C4-2B (cell line): ENCODE results near the gene KIAA0232.

ENCODE experiments used
- H3K27ac ChIP-seq: fragments of 450-650 bp; 2 replicates; pipeline ENCODE4 v1.5.1; 2017
- CTCF ChIP-seq: fragments of 450-650 bp; conservative IDR thresholded peaks from 2 replicates; pipeline ENCODE4 v1.5.1; 2017; ENCODE audit warnings: mild to moderate bottlenecking
- ZFX ChIP-seq: fragments of 450-650 bp; IDR thresholded peaks from 2 replicates; pipeline ENCODE4 v1.6.1; 2017

The KIAA0232 gene, protein sequence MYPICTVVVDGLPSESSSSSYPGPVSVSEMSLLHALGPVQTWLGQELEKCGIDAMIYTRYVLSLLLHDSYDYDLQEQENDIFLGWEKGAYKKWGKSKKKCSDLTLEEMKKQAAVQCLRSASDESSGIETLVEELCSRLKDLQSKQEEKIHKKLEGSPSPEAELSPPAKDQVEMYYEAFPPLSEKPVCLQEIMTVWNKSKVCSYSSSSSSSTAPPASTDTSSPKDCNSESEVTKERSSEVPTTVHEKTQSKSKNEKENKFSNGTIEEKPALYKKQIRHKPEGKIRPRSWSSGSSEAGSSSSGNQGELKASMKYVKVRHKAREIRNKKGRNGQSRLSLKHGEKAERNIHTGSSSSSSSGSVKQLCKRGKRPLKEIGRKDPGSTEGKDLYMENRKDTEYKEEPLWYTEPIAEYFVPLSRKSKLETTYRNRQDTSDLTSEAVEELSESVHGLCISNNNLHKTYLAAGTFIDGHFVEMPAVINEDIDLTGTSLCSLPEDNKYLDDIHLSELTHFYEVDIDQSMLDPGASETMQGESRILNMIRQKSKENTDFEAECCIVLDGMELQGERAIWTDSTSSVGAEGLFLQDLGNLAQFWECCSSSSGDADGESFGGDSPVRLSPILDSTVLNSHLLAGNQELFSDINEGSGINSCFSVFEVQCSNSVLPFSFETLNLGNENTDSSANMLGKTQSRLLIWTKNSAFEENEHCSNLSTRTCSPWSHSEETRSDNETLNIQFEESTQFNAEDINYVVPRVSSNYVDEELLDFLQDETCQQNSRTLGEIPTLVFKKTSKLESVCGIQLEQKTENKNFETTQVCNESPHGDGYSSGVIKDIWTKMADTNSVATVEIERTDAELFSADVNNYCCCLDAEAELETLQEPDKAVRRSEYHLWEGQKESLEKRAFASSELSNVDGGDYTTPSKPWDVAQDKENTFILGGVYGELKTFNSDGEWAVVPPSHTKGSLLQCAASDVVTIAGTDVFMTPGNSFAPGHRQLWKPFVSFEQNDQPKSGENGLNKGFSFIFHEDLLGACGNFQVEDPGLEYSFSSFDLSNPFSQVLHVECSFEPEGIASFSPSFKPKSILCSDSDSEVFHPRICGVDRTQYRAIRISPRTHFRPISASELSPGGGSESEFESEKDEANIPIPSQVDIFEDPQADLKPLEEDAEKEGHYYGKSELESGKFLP (N-terminal part only)

GRCh38 chr4:6782147-6782845 is at the start of gene KIAA0232:
Gene KIAA0232 (plus strand): TSS chr4:6782727. CDS start chr4:6824454, 41,727 bp downstream.
- H3K27ac ChIP-seq, result peak within 1 kb of the TSS; percentile 99
- TF ChIP-seq CTCF, result no peak; the same call in 1 of the 2 replicates

DNA sequence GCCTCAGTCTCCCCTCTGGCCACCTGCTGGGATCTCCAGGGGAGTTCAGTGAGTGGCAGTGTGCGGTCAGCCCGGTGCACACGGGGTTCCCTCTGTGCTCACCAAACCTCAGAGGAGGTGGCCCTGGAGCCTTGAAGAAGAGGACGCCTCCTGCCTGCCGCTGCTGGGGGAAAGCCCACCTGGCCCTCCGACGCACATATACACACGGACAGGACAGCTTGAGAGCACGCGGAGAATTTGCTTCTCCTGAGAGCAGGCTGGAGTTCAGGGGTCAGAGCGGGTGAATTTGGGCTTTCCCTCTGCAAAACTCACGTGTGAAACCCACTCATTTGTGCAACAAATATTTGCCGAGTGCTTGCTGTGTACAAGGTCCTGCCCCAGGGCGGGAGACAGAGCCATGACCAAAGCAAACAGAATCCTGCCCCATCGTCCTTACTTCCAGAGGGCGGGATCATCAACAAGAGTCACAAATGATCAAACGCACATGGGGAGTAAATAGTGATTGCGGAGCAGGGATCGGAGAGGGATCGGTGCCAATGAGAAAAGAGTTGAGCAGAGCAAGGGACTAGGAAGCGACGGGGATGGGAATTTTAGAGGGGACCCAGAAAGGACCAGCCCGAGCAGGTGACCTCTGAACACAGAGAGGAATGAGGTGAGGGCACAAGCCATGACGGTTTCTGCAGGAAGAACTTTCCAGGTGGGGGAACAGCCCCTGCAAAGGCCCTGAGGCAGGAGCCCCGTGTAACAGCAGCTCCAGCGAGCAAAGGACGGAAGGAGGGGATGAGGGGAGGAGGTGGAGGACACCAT is 49.0 kb upstream of the KIAA0232 start:
- no peak overlapping the region for H3K27ac ChIP-seq
- no peak for TF ChIP-seq CTCF

GRCh38 chr4:6734165-6734786 is 48.3 kb upstream of the KIAA0232 start:
- TF ChIP-seq ZFX (no peak), CTCF (no peak)
- H3K27ac ChIP-seq, result no peak overlapping the region

DNA sequence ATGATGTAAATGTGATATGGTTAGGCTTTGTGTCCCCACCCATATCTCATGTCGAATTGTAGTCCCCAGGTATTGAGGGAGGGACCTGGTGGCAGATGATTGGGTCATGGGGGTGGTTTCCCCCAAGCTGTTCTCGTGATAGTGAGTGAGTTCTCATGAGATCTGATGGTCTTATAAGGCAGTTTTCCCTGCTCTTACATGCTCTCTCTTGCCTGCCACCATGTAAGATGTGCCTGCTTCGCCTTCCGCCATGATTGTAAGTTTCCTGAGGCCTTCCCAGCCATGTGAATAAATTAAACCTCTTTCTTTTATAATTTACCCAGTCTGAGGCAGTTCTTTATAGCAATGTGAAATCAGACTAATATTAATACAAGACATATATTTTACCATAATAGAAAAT is 42.6 kb upstream of the KIAA0232 start:
- H3K27ac ChIP-seq, result no peak overlapping the region
- TF ChIP-seq CTCF, result no peak
- TF ChIP-seq ZFX, result no peak

GRCh38 chr4:6740347-6740746 is 42.2 kb upstream of the KIAA0232 start:
- no peak for TF ChIP-seq ZFX
- H3K27ac ChIP-seq, result no peak overlapping the region

- no peak for TF ChIP-seq CTCF
- no peak for TF ChIP-seq ZFX
These were observed 40.0 kb upstream of the KIAA0232 start for GRCh38 chr4:6742507-6742906.

More at GRCh38 chr4:6742507-6742906, 40.0 kb upstream of the KIAA0232 start:
- no peak overlapping the region for H3K27ac ChIP-seq
